GM12878 (cell line): ENCODE results near the gene MAP1LC3B. TPM values are rescaled to one million over a fixed set of nuclear protein-coding genes. Genes with fewer than 3 reads are reported as not detected.

ENCODE experiments used
- ATAC-seq: fragments of 200-7000 bp; cut with Tn5 transposase; 3 replicates; pipeline ENCODE4 v1.9.1; 2020; ENCODE audit warnings: mild to moderate bottlenecking, moderate library complexity
- BruUV-seq: library from RNA; stranded (reverse); fragments of 400-500 nt; replicated peaks from 2 replicates; lab custom pipeline; 2021; lab: Mats Ljungman, UMichigan
- CTCF ChIA-PET: fragments of 300-600 bp; sonication (Branson Sonifier 250); formaldehyde crosslinking; extraction: SDS; loops from one replicate; lab custom pipeline; 2021; ENCODE audit warnings: inconsistent platforms; lab: Yijun Ruan, JAX
- POLR2A ChIA-PET: fragments of 350-600 bp; formaldehyde crosslinking; extraction: SDS; loops from one replicate; lab custom pipeline; 2021; ENCODE audit warnings: inconsistent platforms; lab: Charles Lee
- RAD21 ChIA-PET: fragments of 300-600 bp; sonication (Branson Sonifier 250); formaldehyde crosslinking; loops from one replicate; lab custom pipeline; 2023; ENCODE audit warnings: antibody characterized with exemption; ENCODE audit not compliant: unreplicated experiment; lab: Charles Lee
- SMC1A ChIA-PET: fragments of 300-600 bp; sonication (Branson Sonifier 250); formaldehyde crosslinking; loops from one replicate; lab custom pipeline; 2023; ENCODE audit not compliant: unreplicated experiment, uncharacterized antibody; lab: Charles Lee
- DNase-seq: peaks from one replicate; pipeline ENCODE4 v3.0.0-alpha.2; 2011; ENCODE audit warnings: low read depth, low spot score
- FAIRE-seq: peaks from 3 replicates; lab custom pipeline; 2011; peaks lifted over from hg19 to GRCh38; lab: Jason Lieb, UNC
- H2AFZ ChIP-seq: 2 replicates; pipeline ENCODE4 v1.6.0; 2011; ENCODE audit warnings: low read depth, low read length, control low read depth; ENCODE audit not compliant: control insufficient read depth
- H3K27ac ChIP-seq: 2 replicates; pipeline ENCODE4 v1.5.1; 2011; ENCODE audit warnings: control low read depth; ENCODE audit not compliant: control insufficient read depth, insufficient read depth
- H3K27me3 ChIP-seq, 2 experiments: replicated peaks in 1 of 2; 2 replicates each; pipeline versions ENCODE4 v1.6.0 to v1.6.1; 2011; ENCODE audit warnings: low read length in 1 of 2; ENCODE audit not compliant: control insufficient read depth in 2 of 2, insufficient read depth in 2 of 2
- H3K36me3 ChIP-seq, 2 experiments: 2 replicates each; pipeline ENCODE4 v1.5.1; 2011; ENCODE audit warnings: low read length in 1 of 2; ENCODE audit not compliant: control insufficient read depth in 2 of 2, insufficient read depth in 2 of 2
- H3K4me1 ChIP-seq: 2 replicates; pipeline ENCODE4 v1.6.1; 2011; ENCODE audit warnings: mild to moderate bottlenecking, low read length, moderate library complexity, mixed read lengths; ENCODE audit not compliant: control insufficient read depth, insufficient read depth
- H3K4me2 ChIP-seq: 2 replicates; pipeline ENCODE4 v1.6.0; 2011; ENCODE audit warnings: control low read depth; ENCODE audit not compliant: control insufficient read depth, insufficient read depth
- H3K4me3 ChIP-seq: fragments of 200-600 bp; sonication (generic); 2 replicates; pipeline ENCODE4 v1.5.1; 2016
- H3K79me2 ChIP-seq: 2 replicates; pipeline ENCODE4 v1.6.0; 2011; ENCODE audit warnings: low read length; ENCODE audit not compliant: control insufficient read depth, insufficient read depth
- H3K9ac ChIP-seq: 2 replicates; pipeline ENCODE4 v1.8.0; 2011; ENCODE audit warnings: low read length, control low read depth, mixed read lengths; ENCODE audit not compliant: control insufficient read depth, insufficient read depth
- H3K9me3 ChIP-seq: replicated peaks from 3 replicates; pipeline ENCODE4 v1.5.1; 2011; ENCODE audit warnings: mild to moderate bottlenecking, low read length; ENCODE audit not compliant: control insufficient read depth, insufficient read depth
- H4K20me1 ChIP-seq: 2 replicates; pipeline ENCODE4 v1.6.0; 2011; ENCODE audit not compliant: control insufficient read depth, insufficient read depth
- BCL11A ChIP-seq: IDR thresholded peaks from 2 replicates; pipeline ENCODE4 v1.6.1; 2011; ENCODE audit warnings: low read depth, low read length
- CBX3 ChIP-seq: fragments of 200-600 bp; sonication (generic); IDR thresholded peaks from 2 replicates; pipeline ENCODE4 v1.6.1; 2016; ENCODE audit warnings: low read depth, borderline replicate concordance
- ESRRA ChIP-seq: IDR thresholded peaks from 2 replicates; pipeline ENCODE4 v1.6.1; 2012; ENCODE audit warnings: mild to moderate bottlenecking, low read length, improper control_type of control experiment
- IKZF1 ChIP-seq: fragments of 450-650 bp; conservative IDR thresholded peaks from 2 replicates; pipeline ENCODE4 v1.6.1; 2017; ENCODE audit warnings: antibody characterized with exemption, mild to moderate bottlenecking
- MAX ChIP-seq: IDR thresholded peaks from 2 replicates; pipeline ENCODE4 v1.6.1; 2012; ENCODE audit warnings: low read depth, low read length, improper control_type of control experiment
- NBN ChIP-seq: fragments of 450-650 bp; IDR thresholded peaks from 2 replicates; pipeline ENCODE4 v1.6.1; 2016
- NFYA ChIP-seq: IDR thresholded peaks from 2 replicates; pipeline ENCODE4 v1.6.1; 2011; ENCODE audit warnings: low read depth, mild to moderate bottlenecking, low read length, improper control_type of control experiment, borderline replicate concordance
- NKRF ChIP-seq: fragments of 450-650 bp; conservative IDR thresholded peaks from 2 replicates; pipeline ENCODE4 v1.6.1; 2017; ENCODE audit warnings: mild to moderate bottlenecking, moderate library complexity
- NRF1 ChIP-seq: conservative IDR thresholded peaks from 2 replicates; pipeline ENCODE4 v1.6.1; 2011; ENCODE audit warnings: mild to moderate bottlenecking, low read depth, low read length, improper control_type of control experiment
- POLR2AphosphoS5 ChIP-seq: IDR thresholded peaks from 2 replicates; pipeline ENCODE4 v1.6.1; 2011; ENCODE audit warnings: mild to moderate bottlenecking, low read length, inconsistent platforms
- POU2F2 ChIP-seq: IDR thresholded peaks from 3 replicates; pipeline ENCODE4 v1.6.1; 2011; ENCODE audit warnings: low read depth, mild to moderate bottlenecking, low read length, borderline replicate concordance
- SMARCA5 ChIP-seq: fragments of 450-650 bp; IDR thresholded peaks from 2 replicates; pipeline ENCODE4 v1.6.1; 2017; ENCODE audit warnings: mild to moderate bottlenecking
- SPI1 ChIP-seq: IDR thresholded peaks from 2 replicates; pipeline ENCODE4 v1.6.1; 2011; ENCODE audit warnings: low read depth, mild to moderate bottlenecking, low read length, moderate library complexity, borderline replicate concordance; ENCODE audit not compliant: insufficient read depth
- USF1 ChIP-seq: IDR thresholded peaks from 2 replicates; pipeline ENCODE4 v1.6.1; 2011; ENCODE audit warnings: borderline replicate concordance, low read depth, mild to moderate bottlenecking, moderate library complexity, mixed read lengths, low read length; ENCODE audit not compliant: insufficient read depth; ENCODE audit errors: extremely low read length
- ZNF274 ChIP-seq: IDR thresholded peaks from one replicate; pipeline ENCODE4 v1.8.0; 2011; ENCODE audit not compliant: insufficient read length, insufficient read depth
- WGBS: methylation state at CpG from one replicate; pipeline ENCODE4 v1.1.6; 2016; ENCODE audit warnings: low lambda C conversion rate; ENCODE audit not compliant: insufficient replicate concordance, insufficient coverage; ENCODE audit errors: missing lambda C conversion rate; 5-methylcytosine and 5-hydroxymethylcytosine counted together
- in situ Hi-C: fragments of 300-500 bp; cut with MboI; formaldehyde crosslinking; loops from 9 replicates; pipeline ENCODE4 v1.14.3; 2018; ENCODE audit warnings: mixed read lengths
- intact Hi-C: fragments of 100-400 bp; cut with micrococcal nuclease; formaldehyde crosslinking; loops from one replicate; pipeline ENCODE4 v1.14.2; 2022; ENCODE audit not compliant: unreplicated experiment
- polyA plus RNA-seq, 11 experiments: library from polyadenylated mRNA; depleted of rRNA in 4 of 11; unstranded in 6 of 11; stranded (reverse) in 5 of 11; fragments of >200 nt; fragmentation: Nextera tagmentation in 4 of 11; fragmentation: Illumina TruSeq in 1 of 11; extraction: Ambion mirVana in 4 of 11; extraction: Trizol in 1 of 11; gene quantifications; 1 replicate in 1 of 11; 2 replicates in 10 of 11; pipeline versions ENCODE4 v1.2.1 to v1.2.3, GENCODE V29; 2011 to 2016; ENCODE audit warnings: inconsistent platforms in 2 of 11, missing spikeins in 2 of 11, low read depth in 1 of 11
- total RNA-seq, 4 experiments: library from RNA; depleted of rRNA in 3 of 4; stranded (reverse); fragments of >200 nt in 3 of 4; fragmentation: Illumina TruSeq in 1 of 4; extraction: Trizol in 1 of 4; gene quantifications; 2 replicates each; pipeline versions ENCODE4 v1.2.1 to v1.2.3, GENCODE V29; 2013 to 2021

MAP1LC3B gene
- total and polyA plus RNA-seq, 10 of the 15 experiments (the other 5 are each of a cell fraction or from before 2014, with no cell fraction given), result 6.1 to 42.8 (median 13.7) TPM

- 94% methylated on average over 13 of the region's 13 CpGs for WGBS
- ATAC-seq (no peak), DNase-seq (no peak), FAIRE-seq (no peak)
- Histone ChIP-seq H3K79me2 (no peaks in the 10 kb centered on the region), H3K36me3 (no peaks in the 10 kb centered on the region), H3K4me2 (no peak overlapping the region), H3K9ac (no peak overlapping the region), H3K4me3 (no peak overlapping the region), H3K9me3 (no peaks in the 10 kb centered on the region; the same call in 2 of the 3 replicates), H4K20me1 (no peaks in the 10 kb centered on the region; the same call in 1 of the 2 replicates), H3K27ac (no peak overlapping the region), H3K4me1 (no peaks in the 10 kb centered on the region), H2AFZ (no peak overlapping the region), H3K27me3 (peaks cover 0 to 2% of the 10 kb centered on the region in 2 experiments; a peak in 1 of 4 replicates)
- TF ChIP-seq MAX (no peak), USF1 (no peak), NBN (no peak), BCL11A (no peak), NKRF (no peak), SMARCA5 (no peak), POLR2AphosphoS5 (no peak), CBX3 (no peak), NRF1 (no peak), ESRRA (no peak), SPI1 (no peak), ZNF274 (no peak), POU2F2 (no peak), NFYA (no peak), IKZF1 (no peak)
- in situ Hi-C loops, result no loop called here
- RAD21 ChIA-PET, result interaction anchor here (1.2 kb wide), 1 partner anchor 352 kb away, joined by 3 read pairs; no protein-coding TSS in a partner anchor
- intact Hi-C loops, result loop anchor here (5.0 kb wide), 1 partner anchor 220 kb away; no protein-coding TSS in a partner anchor
- CTCF ChIA-PET, result interaction anchor here (1.0 to 1.3 kb wide), 4 partner anchors 23 to 346 kb away, joined by 3 to 6 read pairs (median 4); no protein-coding TSS in a partner anchor
- POLR2A ChIA-PET, result no interaction called here
- BruUV-seq, result no TSS peak
- SMC1A ChIA-PET, result interaction anchor here (1.2 kb wide), 2 partner anchors 40 to 351 kb away, joined by 3 to 4 read pairs; no protein-coding TSS in a partner anchor
Measured at GRCh38 chr16:87417528-87417910, 25.4 kb downstream of the MAP1LC3B start.
